ENCODE data around the gene LENG9. TPM values are rescaled to one million over a fixed set of nuclear protein-coding genes. Genes with fewer than 3 reads are reported as not detected.
A peak's percentile ranks its signal among the peaks of the same experiment; 100 is the strongest.

The LENG9 gene
- total and polyA plus RNA-seq, 2 of the 13 experiments (the other 11 are each of a cell fraction or from before 2014, with no cell fraction given) = 0.75 to 2.9 TPM

DNA sequence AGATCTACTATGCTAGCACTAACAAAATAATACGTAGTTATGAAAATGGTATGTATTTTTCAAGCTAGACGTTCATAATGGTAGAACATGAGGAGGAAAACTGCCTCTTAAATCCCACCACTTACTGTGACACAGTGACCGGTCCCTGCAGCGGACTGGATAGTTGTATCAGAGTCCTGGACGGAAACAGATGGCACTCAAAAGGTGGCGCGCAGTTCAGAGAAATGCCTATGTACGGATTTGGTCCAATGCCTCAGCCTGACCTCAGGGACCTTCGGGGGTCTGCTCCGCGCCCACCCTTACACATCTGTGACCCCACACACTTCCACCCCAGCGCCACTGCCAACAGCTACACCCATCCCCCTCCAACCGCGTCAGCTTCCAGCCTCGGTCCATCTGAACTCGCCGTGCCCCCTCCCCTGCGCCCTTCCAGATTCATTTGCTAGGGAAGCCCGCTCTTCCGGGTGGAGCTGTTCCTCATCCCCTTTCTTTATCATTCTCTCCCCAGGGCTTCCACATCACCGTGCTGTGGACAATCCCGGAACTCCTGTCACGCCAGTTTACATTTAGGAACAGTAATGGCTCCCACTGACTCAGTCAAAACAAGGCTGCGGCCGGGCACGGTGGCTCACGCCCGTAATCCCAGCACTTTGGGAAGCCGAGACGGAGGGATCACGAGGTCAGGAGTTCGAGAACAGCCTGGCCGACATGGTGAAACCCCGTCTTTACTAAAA is 15.4 kb downstream of the LENG9 start (continued):
- TF ChIP-seq ZNF292 (CRISPR knock-in tag; IDR thresholded peaks at IDR 0.05; ENCODE audit: borderline replicate concordance, low read depth) (no peak), RARA (CRISPR knock-in tag; IDR thresholded peaks at IDR 0.05) (0 out of 2 replicates have a peak, but pooled peaks have one; percentile 9), ADNP (CRISPR knock-in tag; IDR thresholded peaks at IDR 0.05) (no peak), SATB2 (CRISPR knock-in tag; IDR thresholded peaks at IDR 0.05) (no peak), ZNF775 (CRISPR knock-in tag; IDR thresholded peaks at IDR 0.05; ENCODE audit: borderline replicate concordance) (no peak), ZNF703 (CRISPR knock-in tag; IDR thresholded peaks at IDR 0.05; ENCODE audit: borderline replicate concordance) (no peak), ZNF160 (CRISPR knock-in tag; IDR thresholded peaks at IDR 0.05) (peak; percentile 28; the same call in 1 of the 2 replicates), GABPB1 (CRISPR knock-in tag; IDR thresholded peaks at IDR 0.05) (no peak), ZNF224 (CRISPR knock-in tag; IDR thresholded peaks at IDR 0.05) (no peak), TAF1 (CRISPR knock-in tag; IDR thresholded peaks at IDR 0.05) (no peak), MBD4 (IDR thresholded peaks at IDR 0.05; ENCODE audit: borderline replicate concordance, low read length) (no peak), SP140L (CRISPR knock-in tag; IDR thresholded peaks at IDR 0.05; ENCODE audit: borderline replicate concordance) (0 out of 2 replicates have a peak, but pooled peaks have one; percentile 51), GLI4 (CRISPR knock-in tag; IDR thresholded peaks at IDR 0.05; ENCODE audit: borderline replicate concordance) (no peak), KAT7 (CRISPR knock-in tag; IDR thresholded peaks at IDR 0.05; ENCODE audit: borderline replicate concordance) (no peak), ARID4A (CRISPR knock-in tag; IDR thresholded peaks at IDR 0.05; ENCODE audit: borderline replicate concordance) (peak; percentile 8; the same call in 1 of the 2 replicates), HIVEP1 (CRISPR knock-in tag; IDR thresholded peaks at IDR 0.05) (no peak), ELF1 (CRISPR knock-in tag; IDR thresholded peaks at IDR 0.05) (0 out of 2 replicates have a peak, but pooled peaks have one; percentile 37), LCORL (IDR thresholded peaks at IDR 0.05) (no peak), LCORL (CRISPR knock-in tag; IDR thresholded peaks at IDR 0.05) (peak; percentile 28; the same call in 1 of the 2 replicates), ZNF460 (CRISPR knock-in tag; IDR thresholded peaks at IDR 0.05; ENCODE audit: borderline replicate concordance) (peak; percentile 69; the same call in 1 of the 2 replicates)
- TF ChIP-seq, protein P1, sequence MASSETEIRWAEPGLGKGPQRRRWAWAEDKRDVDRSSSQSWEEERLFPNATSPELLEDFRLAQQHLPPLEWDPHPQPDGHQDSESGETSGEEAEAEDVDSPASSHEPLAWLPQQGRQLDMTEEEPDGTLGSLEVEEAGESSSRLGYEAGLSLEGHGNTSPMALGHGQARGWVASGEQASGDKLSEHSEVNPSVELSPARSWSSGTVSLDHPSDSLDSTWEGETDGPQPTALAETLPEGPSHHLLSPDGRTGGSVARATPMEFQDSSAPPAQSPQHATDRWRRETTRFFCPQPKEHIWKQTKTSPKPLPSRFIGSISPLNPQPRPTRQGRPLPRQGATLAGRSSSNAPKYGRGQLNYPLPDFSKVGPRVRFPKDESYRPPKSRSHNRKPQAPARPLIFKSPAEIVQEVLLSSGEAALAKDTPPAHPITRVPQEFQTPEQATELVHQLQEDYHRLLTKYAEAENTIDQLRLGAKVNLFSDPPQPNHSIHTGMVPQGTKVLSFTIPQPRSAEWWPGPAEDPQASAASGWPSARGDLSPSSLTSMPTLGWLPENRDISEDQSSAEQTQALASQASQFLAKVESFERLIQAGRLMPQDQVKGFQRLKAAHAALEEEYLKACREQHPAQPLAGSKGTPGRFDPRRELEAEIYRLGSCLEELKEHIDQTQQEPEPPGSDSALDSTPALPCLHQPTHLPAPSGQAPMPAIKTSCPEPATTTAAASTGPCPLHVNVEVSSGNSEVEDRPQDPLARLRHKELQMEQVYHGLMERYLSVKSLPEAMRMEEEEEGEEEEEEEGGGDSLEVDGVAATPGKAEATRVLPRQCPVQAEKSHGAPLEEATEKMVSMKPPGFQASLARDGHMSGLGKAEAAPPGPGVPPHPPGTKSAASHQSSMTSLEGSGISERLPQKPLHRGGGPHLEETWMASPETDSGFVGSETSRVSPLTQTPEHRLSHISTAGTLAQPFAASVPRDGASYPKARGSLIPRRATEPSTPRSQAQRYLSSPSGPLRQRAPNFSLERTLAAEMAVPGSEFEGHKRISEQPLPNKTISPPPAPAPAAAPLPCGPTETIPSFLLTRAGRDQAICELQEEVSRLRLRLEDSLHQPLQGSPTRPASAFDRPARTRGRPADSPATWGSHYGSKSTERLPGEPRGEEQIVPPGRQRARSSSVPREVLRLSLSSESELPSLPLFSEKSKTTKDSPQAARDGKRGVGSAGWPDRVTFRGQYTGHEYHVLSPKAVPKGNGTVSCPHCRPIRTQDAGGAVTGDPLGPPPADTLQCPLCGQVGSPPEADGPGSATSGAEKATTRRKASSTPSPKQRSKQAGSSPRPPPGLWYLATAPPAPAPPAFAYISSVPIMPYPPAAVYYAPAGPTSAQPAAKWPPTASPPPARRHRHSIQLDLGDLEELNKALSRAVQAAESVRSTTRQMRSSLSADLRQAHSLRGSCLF (CRISPR knock-in tag; IDR thresholded peaks at IDR 0.05; ENCODE audit: borderline replicate concordance) = no peak

All from HepG2 (cell line).